Measurements from ENCODE around the gene PHLPP1. TPM values are rescaled to one million over a fixed set of nuclear protein-coding genes. Genes with fewer than 3 reads are reported as not detected.

PHLPP1 gene
- total RNA-seq, 1 experiment from 2014 or later, result 39.9 TPM

- Histone ChIP-seq H2AFZ (ENCODE audit: low read length) (no peak overlapping the region), H2BK20ac (ENCODE audit: low read depth, low read length, poor library complexity, severe bottlenecking) (no peak overlapping the region), H2BK5ac (ENCODE audit: insufficient read length, low read length) (no peak overlapping the region), H3K79me2 (ENCODE audit: insufficient read depth, low read length) (no peaks in the 10 kb centered on the region), H3K4me1 (ENCODE audit: insufficient read depth, low read length) (peaks cover 5% of the 10 kb centered on the region; the same call in 1 of the 2 replicates), H3K79me1 (ENCODE audit: insufficient read depth, low read depth, low read length, poor library complexity, severe bottlenecking) (no peaks in the 10 kb centered on the region), H2BK12ac (ENCODE audit: insufficient read length, low read depth, low read length) (no peak overlapping the region), H2BK120ac (ENCODE audit: low read depth, low read length, poor library complexity, severe bottlenecking) (no peak overlapping the region), H4K91ac (ENCODE audit: insufficient read length, low read depth, low read length) (no peak overlapping the region), H3K56ac (ENCODE audit: insufficient read length, low read depth, low read length) (no peak overlapping the region), H3K27me3 (ENCODE audit: insufficient read depth, low read length) (no peaks in the 10 kb centered on the region), H2AK5ac (ENCODE audit: insufficient read length, low read length) (no peak overlapping the region), H3K27ac (ENCODE audit: insufficient read length, low read depth, low read length) (no peak overlapping the region), H3K14ac (ENCODE audit: insufficient read depth, low read length) (no peak overlapping the region), H3K23me2 (ENCODE audit: insufficient read length, low read depth, low read length, poor library complexity, severe bottlenecking) (no peaks in the 10 kb centered on the region), H4K8ac (replicated peaks; ENCODE audit: insufficient read length, low read depth, low read length) (no peak overlapping the region), H4K20me1 (ENCODE audit: control insufficient read depth, insufficient read depth, insufficient read length) (no peaks in the 10 kb centered on the region), H3K9me3 (ENCODE audit: control insufficient read depth, low read depth, low read length) (no peaks in the 10 kb centered on the region), H3T11ph (ENCODE audit: low read length) (no peak overlapping the region), H3K4ac (ENCODE audit: low read depth, low read length) (no peak overlapping the region), H3K9ac (ENCODE audit: extremely low read depth, insufficient read length, low read length) (no peak overlapping the region), H3K23ac (ENCODE audit: insufficient read length, low read depth, low read length) (no peak overlapping the region), H3K18ac (ENCODE audit: insufficient read length, low read depth, low read length) (no peak overlapping the region), H3K4me2 (ENCODE audit: insufficient read depth, insufficient read length, low read length) (peak overlapping the region; percentile 4), H4K5ac (ENCODE audit: insufficient read length, low read depth, low read length) (no peak overlapping the region), H2BK15ac (ENCODE audit: low read depth, low read length) (no peak overlapping the region)
- TF ChIP-seq CTCF (conservative IDR thresholded peaks at IDR 0.05), result no peak
- Mint-ChIP-seq H3K4me3 (peak overlapping the region in 1 of 2 experiments; percentile 27; a peak in 2 of 5 replicates), H3K4me1 (peaks cover 18 to 27% of the 10 kb centered on the region in 2 experiments), H3K9me3 (peaks cover 5% of the 10 kb centered on the region in 2 experiments; a peak in 3 of 5 replicates), H3K27ac (peak overlapping the region in 1 of 3 experiments; percentile 50; a peak in 1 of 7 replicates), H3K36me3 (ENCODE audit: insufficient read depth in 1 of 3, low read depth in 3 of 3) (peaks cover 0 to 2% (median 0%) of the 10 kb centered on the region in 3 experiments; a peak in 1 of 7 replicates), H3K27me3 (ENCODE audit: low read depth) (no peaks in the 10 kb centered on the region)
- DNase-seq, result no peak
- WGBS (ENCODE audit: extremely low coverage, insufficient read length, low lambda C conversion rate), result no CpG with 5 or more reads among the region's 4 CpGs
Measured at GRCh38 chr18:62682371-62682770, 33.0 kb upstream of the PHLPP1 start.

Measured in H9 (cell line).